H9 (cell line): ENCODE data around the gene S100A6. TPM values are rescaled to one million over a fixed set of nuclear protein-coding genes. Genes with fewer than 3 reads are reported as not detected.

Experiments
- DNase-seq: peaks from one replicate; pipeline ENCODE4 v3.0.0-alpha.2; 2017
- H2AFZ ChIP-seq: one replicate; pipeline ENCODE4 v1.6.1; 2013; ENCODE audit warnings: mild to moderate bottlenecking, low read length, control low read depth, moderate library complexity
- H2AK5ac ChIP-seq: 2 replicates; pipeline ENCODE4 v1.6.1; 2013; ENCODE audit warnings: low read length, control low read depth, mixed read lengths; ENCODE audit not compliant: insufficient read length
- H2BK120ac ChIP-seq: one replicate; pipeline ENCODE4 v1.6.1; 2013; ENCODE audit warnings: low read depth, mild to moderate bottlenecking, low read length, control low read depth, inconsistent platforms; ENCODE audit not compliant: poor library complexity, severe bottlenecking
- H2BK12ac ChIP-seq: 2 replicates; pipeline ENCODE4 v1.6.1; 2013; ENCODE audit warnings: low read length, control low read depth, mixed read lengths, low read depth; ENCODE audit not compliant: insufficient read length
- H2BK15ac ChIP-seq: 2 replicates; pipeline ENCODE4 v1.6.1; 2013; ENCODE audit warnings: low read depth, low read length, control low read depth
- H2BK20ac ChIP-seq: one replicate; pipeline ENCODE4 v1.6.1; 2013; ENCODE audit warnings: low read depth, mild to moderate bottlenecking, low read length, control low read depth, inconsistent platforms; ENCODE audit not compliant: poor library complexity, severe bottlenecking
- H2BK5ac ChIP-seq: 2 replicates; pipeline ENCODE4 v1.6.1; 2013; ENCODE audit warnings: low read length, control low read depth, mixed read lengths; ENCODE audit not compliant: insufficient read length
- H3K14ac ChIP-seq: 2 replicates; pipeline ENCODE4 v1.6.1; 2013; ENCODE audit warnings: low read length, control low read depth; ENCODE audit not compliant: insufficient read depth
- H3K18ac ChIP-seq: 2 replicates; pipeline ENCODE4 v1.6.1; 2013; ENCODE audit warnings: low read depth, mild to moderate bottlenecking, mixed read lengths, low read length, control low read depth; ENCODE audit not compliant: insufficient read length
- H3K23ac ChIP-seq: 2 replicates; pipeline ENCODE4 v1.6.1; 2013; ENCODE audit warnings: low read length, control low read depth, mixed read lengths, low read depth; ENCODE audit not compliant: insufficient read length
- H3K23me2 ChIP-seq: 2 replicates; pipeline ENCODE4 v1.6.1; 2013; ENCODE audit warnings: low read depth, mild to moderate bottlenecking, mixed read lengths, low read length, control low read depth; ENCODE audit not compliant: insufficient read length, poor library complexity, severe bottlenecking
- H3K27ac ChIP-seq: 2 replicates; pipeline ENCODE4 v1.5.1; 2013; ENCODE audit warnings: low read length, control low read depth, mixed read lengths, low read depth; ENCODE audit not compliant: insufficient read length
- H3K27me3 ChIP-seq: 2 replicates; pipeline ENCODE4 v1.6.1; 2013; ENCODE audit warnings: low read length, control low read depth, inconsistent platforms; ENCODE audit not compliant: insufficient read depth
- H3K4ac ChIP-seq: 2 replicates; pipeline ENCODE4 v1.6.1; 2013; ENCODE audit warnings: low read depth, mild to moderate bottlenecking, control low read depth, inconsistent platforms, low read length, moderate library complexity
- H3K4me1 ChIP-seq: 2 replicates; pipeline ENCODE4 v1.6.1; 2013; ENCODE audit warnings: low read length, control low read depth, inconsistent platforms; ENCODE audit not compliant: insufficient read depth
- H3K4me2 ChIP-seq: 2 replicates; pipeline ENCODE4 v1.6.1; 2013; ENCODE audit warnings: low read length, control low read depth, mixed read lengths; ENCODE audit not compliant: insufficient read length, insufficient read depth
- H3K56ac ChIP-seq: 2 replicates; pipeline ENCODE4 v1.6.1; 2013; ENCODE audit warnings: low read depth, mild to moderate bottlenecking, mixed read lengths, low read length, control low read depth; ENCODE audit not compliant: insufficient read length
- H3K79me1 ChIP-seq: 2 replicates; pipeline ENCODE4 v1.6.1; 2013; ENCODE audit warnings: low read depth, mild to moderate bottlenecking, moderate library complexity, low read length, control low read depth, inconsistent platforms; ENCODE audit not compliant: insufficient read depth, poor library complexity, severe bottlenecking
- H3K79me2 ChIP-seq: 2 replicates; pipeline ENCODE4 v1.6.1; 2013; ENCODE audit warnings: low read length, control low read depth, inconsistent platforms; ENCODE audit not compliant: insufficient read depth
- H3K9ac ChIP-seq: 2 replicates; pipeline ENCODE4 v1.6.1; 2013; ENCODE audit warnings: low read length, control low read depth, mixed read lengths; ENCODE audit not compliant: insufficient read length; ENCODE audit errors: extremely low read depth
- H3K9me3 ChIP-seq: one replicate; pipeline ENCODE4 v1.6.1; 2013; ENCODE audit warnings: low read depth, low read length, inconsistent platforms; ENCODE audit not compliant: control insufficient read depth
- H3T11ph ChIP-seq: one replicate; pipeline ENCODE4 v1.6.1; 2013; ENCODE audit warnings: mild to moderate bottlenecking, low read length, control low read depth, inconsistent platforms
- H4K20me1 ChIP-seq: one replicate; pipeline ENCODE4 v1.6.1; 2013; ENCODE audit not compliant: control insufficient read depth, insufficient read length, insufficient read depth
- H4K5ac ChIP-seq: 2 replicates; pipeline ENCODE4 v1.6.1; 2013; ENCODE audit warnings: low read depth, mild to moderate bottlenecking, mixed read lengths, low read length, control low read depth; ENCODE audit not compliant: insufficient read length
- H4K8ac ChIP-seq: replicated peaks from 2 replicates; pipeline ENCODE4 v1.6.1; 2013; ENCODE audit warnings: low read length, control low read depth, mixed read lengths, low read depth; ENCODE audit not compliant: insufficient read length
- H4K91ac ChIP-seq: 2 replicates; pipeline ENCODE4 v1.6.1; 2013; ENCODE audit warnings: low read depth, mild to moderate bottlenecking, moderate library complexity, mixed read lengths, low read length, control low read depth; ENCODE audit not compliant: insufficient read length
- H3K27ac Mint-ChIP-seq, 3 experiments: 2 replicates in 2 of 3; 3 replicates in 1 of 3; pipeline ENCODE4 v1.8.0; 2020 to 2021; ENCODE audit warnings: mixed read lengths in 3 of 3, mild to moderate bottlenecking in 1 of 3, moderate library complexity in 1 of 3
- H3K27me3 Mint-ChIP-seq: 2 replicates; pipeline ENCODE4 v1.8.0; 2021; ENCODE audit warnings: low read depth, mild to moderate bottlenecking, moderate library complexity, mixed read lengths
- H3K36me3 Mint-ChIP-seq, 3 experiments: 2 replicates in 2 of 3; 3 replicates in 1 of 3; pipeline ENCODE4 v1.8.0; 2020 to 2021; ENCODE audit warnings: low read depth in 3 of 3, mixed read lengths in 3 of 3; ENCODE audit not compliant: insufficient read depth in 1 of 3
- H3K4me1 Mint-ChIP-seq, 2 experiments: 2 replicates each; pipeline ENCODE4 v1.8.0; 2020; ENCODE audit warnings: mixed read lengths in 2 of 2
- H3K4me3 Mint-ChIP-seq, 2 experiments: 2 replicates in 1 of 2; 3 replicates in 1 of 2; pipeline ENCODE4 v1.8.0; 2020 to 2021; ENCODE audit warnings: mild to moderate bottlenecking in 2 of 2, mixed read lengths in 2 of 2, moderate library complexity in 1 of 2
- H3K9me3 Mint-ChIP-seq, 2 experiments: 2 replicates in 1 of 2; 3 replicates in 1 of 2; pipeline ENCODE4 v1.8.0; 2020; ENCODE audit warnings: mild to moderate bottlenecking in 2 of 2, mixed read lengths in 2 of 2, moderate library complexity in 1 of 2
- WGBS: extraction: QIAGEN DNeasy Blood & Tissue Kit; methylation state at CpG from one replicate; pipeline ENCODE4 v1.1.7; 2013; ENCODE audit warnings: missing lambda C conversion rate, low lambda C conversion rate, mixed read lengths; ENCODE audit not compliant: insufficient read length; ENCODE audit errors: extremely low coverage; 5-methylcytosine and 5-hydroxymethylcytosine counted together
- total RNA-seq: library from RNA; stranded (reverse); gene quantifications from 2 replicates; pipeline ENCODE4 v1.2.1, GENCODE V29; 2021
- TF ChIP-seq, protein P1 (sequence below): fragments of 200-600 bp; sonication (generic); conservative IDR thresholded peaks from 3 replicates; pipeline ENCODE4 v1.8.0; 2021; ENCODE audit warnings: antibody characterized with exemption, mild to moderate bottlenecking

Gene S100A6
- total RNA-seq, 1 experiment from 2014 or later, result not detected

DNA sequence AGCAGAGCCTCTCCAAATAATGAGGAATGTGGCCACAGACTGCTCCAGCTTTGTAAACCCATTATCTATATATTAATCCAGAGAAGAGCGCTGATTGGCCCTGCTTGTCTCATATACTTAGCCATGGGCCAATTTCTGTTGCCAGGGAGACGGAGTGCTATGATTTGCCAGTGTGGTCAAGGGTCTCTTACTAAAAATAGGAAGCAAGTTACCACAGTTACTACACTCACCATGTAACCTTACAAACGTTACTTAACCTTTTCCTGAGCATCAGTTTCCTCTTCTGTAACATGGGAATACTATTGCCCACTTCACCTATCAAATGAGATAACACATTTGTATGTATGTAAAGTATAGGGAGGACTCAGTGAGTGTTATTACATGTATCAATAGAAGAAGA lies 37.6 kb upstream of the S100A6 start:
- H3K27me3 ChIP-seq, result no peaks in the 10 kb centered on the region
- no peak overlapping the region for H4K8ac ChIP-seq
- H4K5ac ChIP-seq, result no peak overlapping the region
- H3K79me1 ChIP-seq, result no peaks in the 10 kb centered on the region
- no peak overlapping the region for H4K91ac ChIP-seq
- no peak for DNase-seq
- no peaks in the 10 kb centered on the region for H3K23me2 ChIP-seq
- no peak overlapping the region for H3K14ac ChIP-seq
- H2BK20ac ChIP-seq, result no peak overlapping the region
- no peak overlapping the region for H2BK12ac ChIP-seq
- H3T11ph ChIP-seq, result no peak overlapping the region
- no peak overlapping the region for H3K18ac ChIP-seq
- H2BK5ac ChIP-seq, result no peak overlapping the region
- Mint-ChIP-seq H3K27ac (no peak overlapping the region), H3K4me1 (peaks cover 17 to 18% of the 10 kb centered on the region in 2 experiments), H3K27me3 (peaks cover 9% of the 10 kb centered on the region), H3K9me3 (peaks cover 12 to 15% of the 10 kb centered on the region in 2 experiments; a peak in 4 of 5 replicates), H3K4me3 (no peak overlapping the region), H3K36me3 (peaks cover 0 to 6% (median 0%) of the 10 kb centered on the region in 3 experiments; a peak in 2 of 7 replicates)
- TF ChIP-seq, protein P1, sequence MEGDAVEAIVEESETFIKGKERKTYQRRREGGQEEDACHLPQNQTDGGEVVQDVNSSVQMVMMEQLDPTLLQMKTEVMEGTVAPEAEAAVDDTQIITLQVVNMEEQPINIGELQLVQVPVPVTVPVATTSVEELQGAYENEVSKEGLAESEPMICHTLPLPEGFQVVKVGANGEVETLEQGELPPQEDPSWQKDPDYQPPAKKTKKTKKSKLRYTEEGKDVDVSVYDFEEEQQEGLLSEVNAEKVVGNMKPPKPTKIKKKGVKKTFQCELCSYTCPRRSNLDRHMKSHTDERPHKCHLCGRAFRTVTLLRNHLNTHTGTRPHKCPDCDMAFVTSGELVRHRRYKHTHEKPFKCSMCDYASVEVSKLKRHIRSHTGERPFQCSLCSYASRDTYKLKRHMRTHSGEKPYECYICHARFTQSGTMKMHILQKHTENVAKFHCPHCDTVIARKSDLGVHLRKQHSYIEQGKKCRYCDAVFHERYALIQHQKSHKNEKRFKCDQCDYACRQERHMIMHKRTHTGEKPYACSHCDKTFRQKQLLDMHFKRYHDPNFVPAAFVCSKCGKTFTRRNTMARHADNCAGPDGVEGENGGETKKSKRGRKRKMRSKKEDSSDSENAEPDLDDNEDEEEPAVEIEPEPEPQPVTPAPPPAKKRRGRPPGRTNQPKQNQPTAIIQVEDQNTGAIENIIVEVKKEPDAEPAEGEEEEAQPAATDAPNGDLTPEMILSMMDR, result no peak
- H4K20me1 ChIP-seq, result peaks cover 3% of the 10 kb centered on the region
- no peak overlapping the region for H2BK15ac ChIP-seq
- no peak overlapping the region for H3K4ac ChIP-seq
- WGBS, result no CpG with 5 or more reads among the region's 3 CpGs
- H3K56ac ChIP-seq, result no peak overlapping the region
- H3K9me3 ChIP-seq, result no peaks in the 10 kb centered on the region
- no peaks in the 10 kb centered on the region for H3K79me2 ChIP-seq
- no peaks in the 10 kb centered on the region for H3K4me1 ChIP-seq
- H2AK5ac ChIP-seq, result no peak overlapping the region
- H3K23ac ChIP-seq, result no peak overlapping the region
- H3K9ac ChIP-seq, result no peak overlapping the region
- no peak overlapping the region for H2AFZ ChIP-seq
- no peak overlapping the region for H3K4me2 ChIP-seq
- no peak overlapping the region for H2BK120ac ChIP-seq
- no peak overlapping the region for H3K27ac ChIP-seq
